Endothelial cell of umbilical vein (primary cell): ENCODE measurements around the gene PCMTD2.

Experiments
- JUN ChIP-seq: IDR thresholded peaks from 2 replicates; pipeline ENCODE4 v1.6.1; 2011; ENCODE audit warnings: borderline replicate concordance, low read depth; ENCODE audit not compliant: insufficient read length, insufficient read depth
- POLR2A ChIP-seq: IDR thresholded peaks from 2 replicates; pipeline ENCODE4 v1.6.1; 2012; ENCODE audit warnings: low read depth, mild to moderate bottlenecking, control low read depth, low read length
- POLR2AphosphoS5 ChIP-seq: IDR thresholded peaks from 2 replicates; pipeline ENCODE4 v1.6.1; 2012; ENCODE audit warnings: low read depth, mild to moderate bottlenecking, control low read depth, low read length, moderate library complexity; ENCODE audit not compliant: insufficient read depth
- TF ChIP-seq, protein P1 (sequence below), 2 donors: IDR thresholded peaks; 1 replicate in 1 of 2; 2 replicates in 1 of 2; pipeline ENCODE4 v1.5.1; 2011; ENCODE audit warnings: low read length in 2 of 2, mild to moderate bottlenecking in 2 of 2, moderate library complexity in 2 of 2, control low read depth in 1 of 2, inconsistent platforms in 1 of 2, low read depth in 1 of 2; ENCODE audit not compliant: insufficient read depth in 1 of 2; ENCODE audit errors: extremely low read depth in 1 of 2

- TF ChIP-seq, protein P1, sequence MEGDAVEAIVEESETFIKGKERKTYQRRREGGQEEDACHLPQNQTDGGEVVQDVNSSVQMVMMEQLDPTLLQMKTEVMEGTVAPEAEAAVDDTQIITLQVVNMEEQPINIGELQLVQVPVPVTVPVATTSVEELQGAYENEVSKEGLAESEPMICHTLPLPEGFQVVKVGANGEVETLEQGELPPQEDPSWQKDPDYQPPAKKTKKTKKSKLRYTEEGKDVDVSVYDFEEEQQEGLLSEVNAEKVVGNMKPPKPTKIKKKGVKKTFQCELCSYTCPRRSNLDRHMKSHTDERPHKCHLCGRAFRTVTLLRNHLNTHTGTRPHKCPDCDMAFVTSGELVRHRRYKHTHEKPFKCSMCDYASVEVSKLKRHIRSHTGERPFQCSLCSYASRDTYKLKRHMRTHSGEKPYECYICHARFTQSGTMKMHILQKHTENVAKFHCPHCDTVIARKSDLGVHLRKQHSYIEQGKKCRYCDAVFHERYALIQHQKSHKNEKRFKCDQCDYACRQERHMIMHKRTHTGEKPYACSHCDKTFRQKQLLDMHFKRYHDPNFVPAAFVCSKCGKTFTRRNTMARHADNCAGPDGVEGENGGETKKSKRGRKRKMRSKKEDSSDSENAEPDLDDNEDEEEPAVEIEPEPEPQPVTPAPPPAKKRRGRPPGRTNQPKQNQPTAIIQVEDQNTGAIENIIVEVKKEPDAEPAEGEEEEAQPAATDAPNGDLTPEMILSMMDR (IDR thresholded peaks at IDR 0.05; ENCODE audit: extremely low read depth in 1 of 2, insufficient read depth in 1 of 2, low read depth in 1 of 2, low read length in 2 of 2) = no peak
- no peak for TF ChIP-seq POLR2A
- TF ChIP-seq POLR2AphosphoS5 = no peak
- TF ChIP-seq JUN = no peak
These were observed 19.1 kb upstream of the PCMTD2 start for GRCh38 chr20:64236137-64237088.
